H9 (cell line): ENCODE measurements around the gene APBB3. TPM values are rescaled to one million over a fixed set of nuclear protein-coding genes. Genes with fewer than 3 reads are reported as not detected.

Source experiments
- DNase-seq: peaks from one replicate; pipeline ENCODE4 v3.0.0-alpha.2; 2017
- H2AFZ ChIP-seq: one replicate; pipeline ENCODE4 v1.6.1; 2013; ENCODE audit warnings: mild to moderate bottlenecking, low read length, control low read depth, moderate library complexity
- H2AK5ac ChIP-seq: 2 replicates; pipeline ENCODE4 v1.6.1; 2013; ENCODE audit warnings: low read length, control low read depth, mixed read lengths; ENCODE audit not compliant: insufficient read length
- H2BK120ac ChIP-seq: one replicate; pipeline ENCODE4 v1.6.1; 2013; ENCODE audit warnings: low read depth, mild to moderate bottlenecking, low read length, control low read depth, inconsistent platforms; ENCODE audit not compliant: poor library complexity, severe bottlenecking
- H2BK12ac ChIP-seq: 2 replicates; pipeline ENCODE4 v1.6.1; 2013; ENCODE audit warnings: low read length, control low read depth, mixed read lengths, low read depth; ENCODE audit not compliant: insufficient read length
- H2BK15ac ChIP-seq: 2 replicates; pipeline ENCODE4 v1.6.1; 2013; ENCODE audit warnings: low read depth, low read length, control low read depth
- H2BK20ac ChIP-seq: one replicate; pipeline ENCODE4 v1.6.1; 2013; ENCODE audit warnings: low read depth, mild to moderate bottlenecking, low read length, control low read depth, inconsistent platforms; ENCODE audit not compliant: poor library complexity, severe bottlenecking
- H2BK5ac ChIP-seq: 2 replicates; pipeline ENCODE4 v1.6.1; 2013; ENCODE audit warnings: low read length, control low read depth, mixed read lengths; ENCODE audit not compliant: insufficient read length
- H3K14ac ChIP-seq: 2 replicates; pipeline ENCODE4 v1.6.1; 2013; ENCODE audit warnings: low read length, control low read depth; ENCODE audit not compliant: insufficient read depth
- H3K18ac ChIP-seq: 2 replicates; pipeline ENCODE4 v1.6.1; 2013; ENCODE audit warnings: low read depth, mild to moderate bottlenecking, mixed read lengths, low read length, control low read depth; ENCODE audit not compliant: insufficient read length
- H3K23ac ChIP-seq: 2 replicates; pipeline ENCODE4 v1.6.1; 2013; ENCODE audit warnings: low read length, control low read depth, mixed read lengths, low read depth; ENCODE audit not compliant: insufficient read length
- H3K23me2 ChIP-seq: 2 replicates; pipeline ENCODE4 v1.6.1; 2013; ENCODE audit warnings: low read depth, mild to moderate bottlenecking, mixed read lengths, low read length, control low read depth; ENCODE audit not compliant: insufficient read length, poor library complexity, severe bottlenecking
- H3K27ac ChIP-seq: 2 replicates; pipeline ENCODE4 v1.5.1; 2013; ENCODE audit warnings: low read length, control low read depth, mixed read lengths, low read depth; ENCODE audit not compliant: insufficient read length
- H3K27me3 ChIP-seq: 2 replicates; pipeline ENCODE4 v1.6.1; 2013; ENCODE audit warnings: low read length, control low read depth, inconsistent platforms; ENCODE audit not compliant: insufficient read depth
- H3K4ac ChIP-seq: 2 replicates; pipeline ENCODE4 v1.6.1; 2013; ENCODE audit warnings: low read depth, mild to moderate bottlenecking, control low read depth, inconsistent platforms, low read length, moderate library complexity
- H3K4me1 ChIP-seq: 2 replicates; pipeline ENCODE4 v1.6.1; 2013; ENCODE audit warnings: low read length, control low read depth, inconsistent platforms; ENCODE audit not compliant: insufficient read depth
- H3K4me2 ChIP-seq: 2 replicates; pipeline ENCODE4 v1.6.1; 2013; ENCODE audit warnings: low read length, control low read depth, mixed read lengths; ENCODE audit not compliant: insufficient read length, insufficient read depth
- H3K56ac ChIP-seq: 2 replicates; pipeline ENCODE4 v1.6.1; 2013; ENCODE audit warnings: low read depth, mild to moderate bottlenecking, mixed read lengths, low read length, control low read depth; ENCODE audit not compliant: insufficient read length
- H3K79me1 ChIP-seq: 2 replicates; pipeline ENCODE4 v1.6.1; 2013; ENCODE audit warnings: low read depth, mild to moderate bottlenecking, moderate library complexity, low read length, control low read depth, inconsistent platforms; ENCODE audit not compliant: insufficient read depth, poor library complexity, severe bottlenecking
- H3K79me2 ChIP-seq: 2 replicates; pipeline ENCODE4 v1.6.1; 2013; ENCODE audit warnings: low read length, control low read depth, inconsistent platforms; ENCODE audit not compliant: insufficient read depth
- H3K9ac ChIP-seq: 2 replicates; pipeline ENCODE4 v1.6.1; 2013; ENCODE audit warnings: low read length, control low read depth, mixed read lengths; ENCODE audit not compliant: insufficient read length; ENCODE audit errors: extremely low read depth
- H3K9me3 ChIP-seq: one replicate; pipeline ENCODE4 v1.6.1; 2013; ENCODE audit warnings: low read depth, low read length, inconsistent platforms; ENCODE audit not compliant: control insufficient read depth
- H3T11ph ChIP-seq: one replicate; pipeline ENCODE4 v1.6.1; 2013; ENCODE audit warnings: mild to moderate bottlenecking, low read length, control low read depth, inconsistent platforms
- H4K20me1 ChIP-seq: one replicate; pipeline ENCODE4 v1.6.1; 2013; ENCODE audit not compliant: control insufficient read depth, insufficient read length, insufficient read depth
- H4K5ac ChIP-seq: 2 replicates; pipeline ENCODE4 v1.6.1; 2013; ENCODE audit warnings: low read depth, mild to moderate bottlenecking, mixed read lengths, low read length, control low read depth; ENCODE audit not compliant: insufficient read length
- H4K8ac ChIP-seq: replicated peaks from 2 replicates; pipeline ENCODE4 v1.6.1; 2013; ENCODE audit warnings: low read length, control low read depth, mixed read lengths, low read depth; ENCODE audit not compliant: insufficient read length
- H4K91ac ChIP-seq: 2 replicates; pipeline ENCODE4 v1.6.1; 2013; ENCODE audit warnings: low read depth, mild to moderate bottlenecking, moderate library complexity, mixed read lengths, low read length, control low read depth; ENCODE audit not compliant: insufficient read length
- H3K27ac Mint-ChIP-seq, 3 experiments: 2 replicates in 2 of 3; 3 replicates in 1 of 3; pipeline ENCODE4 v1.8.0; 2020 to 2021; ENCODE audit warnings: mixed read lengths in 3 of 3, mild to moderate bottlenecking in 1 of 3, moderate library complexity in 1 of 3
- H3K27me3 Mint-ChIP-seq: 2 replicates; pipeline ENCODE4 v1.8.0; 2021; ENCODE audit warnings: low read depth, mild to moderate bottlenecking, moderate library complexity, mixed read lengths
- H3K36me3 Mint-ChIP-seq, 3 experiments: 2 replicates in 2 of 3; 3 replicates in 1 of 3; pipeline ENCODE4 v1.8.0; 2020 to 2021; ENCODE audit warnings: low read depth in 3 of 3, mixed read lengths in 3 of 3; ENCODE audit not compliant: insufficient read depth in 1 of 3
- H3K4me1 Mint-ChIP-seq, 2 experiments: 2 replicates each; pipeline ENCODE4 v1.8.0; 2020; ENCODE audit warnings: mixed read lengths in 2 of 2
- H3K4me3 Mint-ChIP-seq, 2 experiments: 2 replicates in 1 of 2; 3 replicates in 1 of 2; pipeline ENCODE4 v1.8.0; 2020 to 2021; ENCODE audit warnings: mild to moderate bottlenecking in 2 of 2, mixed read lengths in 2 of 2, moderate library complexity in 1 of 2
- H3K9me3 Mint-ChIP-seq, 2 experiments: 2 replicates in 1 of 2; 3 replicates in 1 of 2; pipeline ENCODE4 v1.8.0; 2020; ENCODE audit warnings: mild to moderate bottlenecking in 2 of 2, mixed read lengths in 2 of 2, moderate library complexity in 1 of 2
- CTCF ChIP-seq: fragments of 200-600 bp; sonication (generic); conservative IDR thresholded peaks from 3 replicates; pipeline ENCODE4 v1.8.0; 2021; ENCODE audit warnings: antibody characterized with exemption, mild to moderate bottlenecking
- WGBS: extraction: QIAGEN DNeasy Blood & Tissue Kit; methylation state at CpG from one replicate; pipeline ENCODE4 v1.1.7; 2013; ENCODE audit warnings: missing lambda C conversion rate, low lambda C conversion rate, mixed read lengths; ENCODE audit not compliant: insufficient read length; ENCODE audit errors: extremely low coverage; 5-methylcytosine and 5-hydroxymethylcytosine counted together
- total RNA-seq: library from RNA; stranded (reverse); gene quantifications from 2 replicates; pipeline ENCODE4 v1.2.1, GENCODE V29; 2021

APBB3 gene
- total RNA-seq, 1 experiment from 2014 or later = 23.8 TPM

GRCh38 chr5:140545606-140546005 lies 18.8 kb downstream of the APBB3 start:
- H2BK120ac ChIP-seq = no peak overlapping the region
- H3K4me3 Mint-ChIP-seq = no peak overlapping the region
- H3T11ph ChIP-seq = no peak overlapping the region
- H3K9me3 ChIP-seq = no peaks in the 10 kb centered on the region
- no peaks in the 10 kb centered on the region for H3K9me3 Mint-ChIP-seq
- WGBS = no CpG with 5 or more reads among the region's 10 CpGs
- no peak overlapping the region for H3K9ac ChIP-seq
- no peak overlapping the region for H3K56ac ChIP-seq
- H3K27me3 ChIP-seq = no peaks in the 10 kb centered on the region
- TF ChIP-seq CTCF = no peak
- H3K4ac ChIP-seq = no peak overlapping the region
- no peaks in the 10 kb centered on the region for H3K27me3 Mint-ChIP-seq
- peaks cover 23 to 26% of the 10 kb centered on the region in 2 experiments for H3K4me1 Mint-ChIP-seq
- H4K20me1 ChIP-seq = no peaks in the 10 kb centered on the region
- no peak overlapping the region for H2AFZ ChIP-seq
- no peak overlapping the region for H2BK5ac ChIP-seq
- H3K27ac Mint-ChIP-seq = no peak overlapping the region; a peak in 1 of 7 replicates
- H3K18ac ChIP-seq = no peak overlapping the region
- no peak overlapping the region for H2AK5ac ChIP-seq
- peaks cover 22 to 63% (median 44%) of the 10 kb centered on the region in 3 experiments; a peak in 6 of 7 replicates for H3K36me3 Mint-ChIP-seq
- H2BK12ac ChIP-seq = no peak overlapping the region
- no peak overlapping the region for H3K14ac ChIP-seq
- H2BK20ac ChIP-seq = no peak overlapping the region
- no peaks in the 10 kb centered on the region for H3K79me1 ChIP-seq
- H3K23me2 ChIP-seq = peaks cover 7% of the 10 kb centered on the region
- H3K79me2 ChIP-seq = no peaks in the 10 kb centered on the region
- H3K4me2 ChIP-seq = no peak overlapping the region
- no peak overlapping the region for H2BK15ac ChIP-seq
- no peak for DNase-seq
- H4K8ac ChIP-seq = no peak overlapping the region
- no peak overlapping the region for H3K27ac ChIP-seq
- no peak overlapping the region for H3K23ac ChIP-seq
- H3K4me1 ChIP-seq = 0 out of 2 replicates have a peak, but pooled peaks cover 7% of the 10 kb centered on the region
- no peak overlapping the region for H4K5ac ChIP-seq
- H4K91ac ChIP-seq = no peak overlapping the region
